Natural killer cell (primary cell): ENCODE results near the gene LSM6. TPM values are rescaled to one million over a fixed set of nuclear protein-coding genes. Genes with fewer than 3 reads are reported as not detected.

Source experiments
- ATAC-seq, 3 donors: fragments of 150-1000 bp in 2 of 3; fragments of 200-7000 bp in 1 of 3; cut with Tn5 transposase; 1 replicate in 1 of 3; 2 replicates in 2 of 3; pipeline ENCODE4 v1.10.0; 2021; ENCODE audit warnings: mild to moderate bottlenecking in 2 of 3, moderate library complexity in 2 of 3
- DNase-seq, 2 donors: peaks; one replicate each; pipeline versions ENCODE4 v3.0.0 to v3.0.0-alpha.2; 2013 to 2021; ENCODE audit warnings: mixed read lengths in 1 of 2
- H3K27ac ChIP-seq: one replicate; pipeline ENCODE4 v1.5.1; 2013; ENCODE audit warnings: mild to moderate bottlenecking, low read length
- H3K27me3 ChIP-seq: one replicate; pipeline ENCODE4 v1.6.1; 2013; ENCODE audit warnings: low read length; ENCODE audit not compliant: control insufficient read depth, insufficient read depth
- H3K36me3 ChIP-seq: one replicate; pipeline ENCODE4 v1.6.1; 2013; ENCODE audit warnings: low read length; ENCODE audit not compliant: control insufficient read depth, insufficient read depth
- H3K4me1 ChIP-seq: one replicate; pipeline ENCODE4 v1.6.1; 2013; ENCODE audit warnings: low read length; ENCODE audit not compliant: control insufficient read depth, insufficient read depth
- H3K4me3 ChIP-seq: one replicate; pipeline ENCODE4 v1.5.1; 2013; ENCODE audit warnings: low read length
- H3K9me3 ChIP-seq: one replicate; pipeline ENCODE4 v1.6.1; 2013; ENCODE audit warnings: low read length; ENCODE audit not compliant: control insufficient read depth, insufficient read depth
- H3K27ac Mint-ChIP-seq, 2 donors: one replicate each; pipeline ENCODE4 v1.8.0; 2022; ENCODE audit warnings: mild to moderate bottlenecking in 2 of 2, mixed read lengths in 2 of 2, moderate library complexity in 1 of 2
- H3K27me3 Mint-ChIP-seq, 2 donors: one replicate each; pipeline ENCODE4 v1.8.0; 2022; ENCODE audit warnings: low read depth in 2 of 2, mixed read lengths in 2 of 2
- H3K36me3 Mint-ChIP-seq: one replicate; pipeline ENCODE4 v1.8.0; 2022; ENCODE audit warnings: mixed read lengths
- H3K4me1 Mint-ChIP-seq, 2 donors: one replicate each; pipeline ENCODE4 v1.8.0; 2022; ENCODE audit warnings: mixed read lengths in 2 of 2
- H3K4me3 Mint-ChIP-seq: one replicate; pipeline ENCODE4 v1.8.0; 2022; ENCODE audit warnings: mild to moderate bottlenecking, moderate library complexity, mixed read lengths
- H3K9me3 Mint-ChIP-seq, 2 donors: one replicate each; pipeline ENCODE4 v1.8.0; 2022; ENCODE audit warnings: mixed read lengths in 2 of 2
- CTCF ChIP-seq: fragments of 200-600 bp; IDR thresholded peaks from one replicate; pipeline ENCODE4 v1.8.0; 2022; ENCODE audit warnings: antibody characterized with exemption
- WGBS: methylation state at CpG from one replicate; pipeline ENCODE4 v1.1.7; 2013; ENCODE audit warnings: missing lambda C conversion rate; ENCODE audit not compliant: insufficient coverage; 5-methylcytosine and 5-hydroxymethylcytosine counted together
- intact Hi-C: fragments of 100-400 bp; cut with micrococcal nuclease; formaldehyde crosslinking; loops from one replicate; pipeline ENCODE4 v1.14.2; 2022
- total RNA-seq, 4 donors: library from RNA; stranded (reverse); fragments of 120-200 nt in 1 of 4; gene quantifications; one replicate each; pipeline versions ENCODE4 v1.2.3 to v1.2.4, GENCODE V29; 2013 to 2022

The LSM6 gene
- total RNA-seq, 3 donors from 2014 or later (not counting 1 experiment from before 2014, with no cell fraction given): 23.8 to 27.5 (median 23.8) TPM

- Histone ChIP-seq H3K27me3 (no peaks in the 10 kb centered on the region), H3K36me3 (no peaks in the 10 kb centered on the region), H3K4me1 (no peaks in the 10 kb centered on the region), H3K9me3 (no peaks in the 10 kb centered on the region), H3K27ac (no peak overlapping the region), H3K4me3 (no peak overlapping the region)
- TF ChIP-seq CTCF: no peak
- Mint-ChIP-seq H3K9me3 (no peaks in the 10 kb centered on the region), H3K27me3 (peaks cover 6 to 26% of the 10 kb centered on the region in 2 donors), H3K36me3 (no peaks in the 10 kb centered on the region), H3K27ac (no peak overlapping the region), H3K4me3 (no peak overlapping the region), H3K4me1 (no peaks in the 10 kb centered on the region)
- DNase-seq (no peak), ATAC-seq (no peak)
- intact Hi-C loops: no loop called here
- 100% methylated on average over 1 of the region's 2 CpGs for WGBS
These were observed 35.4 kb downstream of the LSM6 start for GRCh38 chr4:146210890-146211289.

GRCh38 chr4:146211440-146211839 is 35.9 kb downstream of the LSM6 start:
- H3K9me3 ChIP-seq: no peaks in the 10 kb centered on the region
- H3K4me3 ChIP-seq: no peak overlapping the region
- no peaks in the 10 kb centered on the region for H3K36me3 ChIP-seq
- ATAC-seq: no peak
- DNase-seq: no peak
- Mint-ChIP-seq H3K9me3 (no peaks in the 10 kb centered on the region), H3K27ac (no peak overlapping the region), H3K4me3 (no peak overlapping the region), H3K27me3 (peaks cover 6 to 26% of the 10 kb centered on the region in 2 donors), H3K36me3 (no peaks in the 10 kb centered on the region), H3K4me1 (no peaks in the 10 kb centered on the region)
- no peak for TF ChIP-seq CTCF
- 89% methylated on average over 6 of the region's 7 CpGs for WGBS
- no peaks in the 10 kb centered on the region for H3K4me1 ChIP-seq
- H3K27ac ChIP-seq: no peak overlapping the region
- intact Hi-C loops: no loop called here
- no peaks in the 10 kb centered on the region for H3K27me3 ChIP-seq

- H3K9me3 Mint-ChIP-seq: no peaks in the 10 kb centered on the region
- peaks cover 3 to 16% of the 10 kb centered on the region in 2 donors for H3K27me3 Mint-ChIP-seq
- 93% methylated on average over 8 of the region's 9 CpGs for WGBS
- H3K4me3 ChIP-seq: no peak overlapping the region
- no peaks in the 10 kb centered on the region for H3K4me1 Mint-ChIP-seq
- TF ChIP-seq CTCF: no peak
- no peak overlapping the region for H3K27ac ChIP-seq
- H3K27me3 ChIP-seq: no peaks in the 10 kb centered on the region
- no peaks in the 10 kb centered on the region for H3K4me1 ChIP-seq
- intact Hi-C loops: no loop called here
- H3K9me3 ChIP-seq: no peaks in the 10 kb centered on the region
- H3K36me3 ChIP-seq: no peaks in the 10 kb centered on the region
- ATAC-seq (no peak), DNase-seq (no peak)
- H3K36me3 Mint-ChIP-seq: no peaks in the 10 kb centered on the region
- no peak overlapping the region for H3K4me3 Mint-ChIP-seq
- no peak overlapping the region for H3K27ac Mint-ChIP-seq
These were observed 37.3 kb downstream of the LSM6 start for GRCh38 chr4:146212781-146213180.

GRCh38 chr4:146214238-146214637 is 38.7 kb downstream of the LSM6 start, which contains the start of gene REELD1:
Gene REELD1, plus strand, starts transcription at chr4:146214538. Its CDS starts 2,415 bp downstream, at chr4:146216953.
- 87% methylated on average over 5 of the region's 5 CpGs for WGBS
- Mint-ChIP-seq H3K4me1 (no peaks in the 10 kb centered on the region), H3K9me3 (no peaks in the 10 kb centered on the region), H3K4me3 (no peak within 1 kb of the TSS), H3K27me3 (peaks cover 3 to 14% of the 10 kb centered on the region in 2 donors), H3K27ac (no peak within 1 kb of the TSS), H3K36me3 (no peaks in the 10 kb centered on the region)
- H3K4me1 ChIP-seq: no peaks in the 10 kb centered on the region
- TF ChIP-seq CTCF: no peak
- H3K4me3 ChIP-seq: no peak within 1 kb of the TSS
- ATAC-seq: no peak
- H3K27ac ChIP-seq: no peak within 1 kb of the TSS
- intact Hi-C loops: no loop called here
- H3K36me3 ChIP-seq: no peaks in the 10 kb centered on the region
- DNase-seq: no peak
- no peaks in the 10 kb centered on the region for H3K9me3 ChIP-seq
- H3K27me3 ChIP-seq: no peaks in the 10 kb centered on the region
